ENCODE data around the gene CTTN.

- TF ChIP-seq EZH2 (IDR thresholded peaks at IDR 0.05; ENCODE audit: borderline replicate concordance, low read length): no peak
- no peak for TF ChIP-seq CTCF (IDR thresholded peaks at IDR 0.05; ENCODE audit: low read length)
Measured at GRCh38 chr11:70462818-70463477, 64.6 kb downstream of the CTTN start.

All from OCI-LY1 (cell line).